Right lobe of liver (tissue), 4 donors: ENCODE measurements around the gene OSBPL3.

Source experiments
- POLR2A ChIP-seq: fragments of 450-650 bp; IDR thresholded peaks from one replicate; pipeline ENCODE4 v1.6.1; 2017; ENCODE audit warnings: antibody characterized with exemption, mild to moderate bottlenecking
- TF ChIP-seq, protein P1 (sequence below), 4 donors: fragments of 200-600 bp in 3 of 4; fragments of 450-650 bp in 1 of 4; IDR thresholded peaks; one replicate each; pipeline versions ENCODE4 v1.5.1 to v1.8.0; 2016 to 2022; ENCODE audit warnings: antibody characterized with exemption in 4 of 4, mild to moderate bottlenecking in 2 of 4
- donor health status: DM: no; HTN: no; CAD: no.
- donor health status: DM: no; HTN: no; CAD: no.
- donor health status: DM: no; HTN: yes; CAD: no.

- TF ChIP-seq, protein P1, sequence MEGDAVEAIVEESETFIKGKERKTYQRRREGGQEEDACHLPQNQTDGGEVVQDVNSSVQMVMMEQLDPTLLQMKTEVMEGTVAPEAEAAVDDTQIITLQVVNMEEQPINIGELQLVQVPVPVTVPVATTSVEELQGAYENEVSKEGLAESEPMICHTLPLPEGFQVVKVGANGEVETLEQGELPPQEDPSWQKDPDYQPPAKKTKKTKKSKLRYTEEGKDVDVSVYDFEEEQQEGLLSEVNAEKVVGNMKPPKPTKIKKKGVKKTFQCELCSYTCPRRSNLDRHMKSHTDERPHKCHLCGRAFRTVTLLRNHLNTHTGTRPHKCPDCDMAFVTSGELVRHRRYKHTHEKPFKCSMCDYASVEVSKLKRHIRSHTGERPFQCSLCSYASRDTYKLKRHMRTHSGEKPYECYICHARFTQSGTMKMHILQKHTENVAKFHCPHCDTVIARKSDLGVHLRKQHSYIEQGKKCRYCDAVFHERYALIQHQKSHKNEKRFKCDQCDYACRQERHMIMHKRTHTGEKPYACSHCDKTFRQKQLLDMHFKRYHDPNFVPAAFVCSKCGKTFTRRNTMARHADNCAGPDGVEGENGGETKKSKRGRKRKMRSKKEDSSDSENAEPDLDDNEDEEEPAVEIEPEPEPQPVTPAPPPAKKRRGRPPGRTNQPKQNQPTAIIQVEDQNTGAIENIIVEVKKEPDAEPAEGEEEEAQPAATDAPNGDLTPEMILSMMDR (IDR thresholded peaks at IDR 0.05): no peak
- TF ChIP-seq POLR2A: no peak
These were observed 223.2 kb downstream of the OSBPL3 start for GRCh38 chr7:24756545-24757352.
